Stimulated activated CD8-positive, alpha-beta memory T cell treated with anti-CD3 and anti-CD28 coated beads, Interleukin-7, amount 100 ng/mL, for 48 hours (primary cell): ENCODE measurements around the gene MAGEA12.
"Not testable (repeated sequence)": the region's sequence is repeated elsewhere in the genome, so short reads cannot be mapped to it uniquely, and the experiment has no call there.

ENCODE experiments used
- DNase-seq, 2 donors: peaks; one replicate each; pipeline ENCODE4 v3.0.0-alpha.2; 2020; ENCODE audit warnings: low read depth in 1 of 2; ENCODE audit errors: extremely low read depth in 1 of 2

MAGEA12 gene, protein sequence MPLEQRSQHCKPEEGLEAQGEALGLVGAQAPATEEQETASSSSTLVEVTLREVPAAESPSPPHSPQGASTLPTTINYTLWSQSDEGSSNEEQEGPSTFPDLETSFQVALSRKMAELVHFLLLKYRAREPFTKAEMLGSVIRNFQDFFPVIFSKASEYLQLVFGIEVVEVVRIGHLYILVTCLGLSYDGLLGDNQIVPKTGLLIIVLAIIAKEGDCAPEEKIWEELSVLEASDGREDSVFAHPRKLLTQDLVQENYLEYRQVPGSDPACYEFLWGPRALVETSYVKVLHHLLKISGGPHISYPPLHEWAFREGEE

DNA sequence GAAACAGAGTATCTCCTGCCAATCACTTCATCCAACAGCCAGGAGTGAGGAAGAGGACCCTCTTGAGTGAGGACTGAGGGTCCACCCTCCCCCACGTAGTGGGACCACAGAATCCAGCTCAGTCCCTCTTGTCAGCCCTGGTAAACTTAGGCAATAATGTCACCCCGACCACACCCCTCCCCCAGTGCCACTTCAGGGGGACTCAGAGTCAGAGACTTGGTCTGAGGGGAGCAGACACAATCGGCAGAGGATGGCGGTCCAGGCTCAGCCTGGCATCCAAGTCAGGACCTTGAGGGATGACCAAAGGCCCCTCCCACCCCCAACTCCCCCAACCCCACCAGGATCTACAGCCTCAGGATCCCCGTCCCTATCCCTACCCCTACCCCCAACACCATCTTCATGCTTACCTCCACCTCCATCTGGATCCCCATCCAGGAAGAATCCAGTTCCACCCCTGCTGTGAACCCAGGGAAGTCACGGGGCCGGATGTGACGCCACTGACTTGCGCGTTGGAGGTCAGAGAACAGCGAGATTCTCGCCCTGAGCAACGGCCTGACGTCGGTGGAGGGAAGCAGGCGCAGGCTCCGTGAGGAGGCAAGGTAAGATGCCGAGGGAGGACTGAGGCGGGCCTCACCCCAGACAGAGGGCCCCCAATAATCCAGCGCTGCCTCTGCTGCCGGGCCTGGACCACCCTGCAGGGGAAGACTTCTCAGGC is at the start of gene MAGEA12, which contains the start of gene CSAG1:
Gene MAGEA12, plus strand, starts transcription at position 497 of the 715 bp plus-strand sequence. CDS start 2,405 bp downstream, outside the sequence.
Gene CSAG1, minus strand, starts transcription at position 461 of the 715 bp plus-strand sequence. CDS start 1,261 bp downstream, outside the sequence.
- no peak for DNase-seq

DNA sequence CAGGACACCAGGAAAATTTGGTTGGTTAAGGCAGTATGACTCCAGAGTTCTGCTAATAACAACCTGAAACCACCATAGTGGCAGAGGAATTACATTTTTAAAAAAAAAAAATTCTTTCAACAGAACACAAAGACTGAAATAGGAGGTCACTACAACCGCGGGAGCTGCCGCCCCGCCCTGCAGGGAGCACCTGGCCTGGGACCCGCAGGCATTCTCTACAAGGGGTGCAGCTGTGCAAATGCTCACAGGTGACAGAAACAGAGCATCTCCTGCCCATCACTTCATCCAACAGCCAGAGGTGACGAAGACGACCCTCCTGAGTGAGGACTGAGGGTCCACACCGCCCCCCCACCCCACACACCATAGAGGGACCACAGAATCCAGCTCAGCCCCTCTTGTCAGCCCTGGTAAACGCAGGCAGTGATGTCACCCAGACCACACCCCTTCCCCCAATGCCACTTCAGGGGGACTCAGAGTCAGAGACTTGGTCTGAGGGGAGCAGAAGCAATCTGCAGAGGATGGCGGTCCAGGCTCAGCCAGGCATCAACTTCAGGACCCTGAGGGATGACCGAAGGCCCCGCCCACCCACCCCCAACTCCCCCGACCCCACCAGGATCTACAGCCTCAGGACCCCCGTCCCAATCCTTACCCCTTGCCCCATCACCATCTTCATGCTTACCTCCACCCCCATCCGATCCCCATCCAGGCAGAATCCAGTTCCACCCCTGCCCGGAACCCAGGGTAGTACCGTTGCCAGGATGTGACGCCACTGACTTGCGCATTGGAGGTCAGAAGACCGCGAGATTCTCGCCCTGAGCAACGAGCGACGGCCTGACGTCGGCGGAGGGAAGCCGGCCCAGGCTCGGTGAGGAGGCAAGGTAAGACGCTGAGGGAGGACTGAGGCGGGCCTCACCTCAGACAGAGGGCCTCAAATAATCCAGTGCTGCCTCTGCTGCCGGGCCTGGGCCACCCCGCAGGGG is 35.3 kb upstream of the MAGEA12 start, which contains the start of gene MAGEA3:
Gene MAGEA3, plus strand, starts transcription at position 843 of the 980 bp plus-strand sequence. CDS start 2,039 bp downstream, outside the sequence.
- DNase-seq = not testable (repeated sequence)

DNA sequence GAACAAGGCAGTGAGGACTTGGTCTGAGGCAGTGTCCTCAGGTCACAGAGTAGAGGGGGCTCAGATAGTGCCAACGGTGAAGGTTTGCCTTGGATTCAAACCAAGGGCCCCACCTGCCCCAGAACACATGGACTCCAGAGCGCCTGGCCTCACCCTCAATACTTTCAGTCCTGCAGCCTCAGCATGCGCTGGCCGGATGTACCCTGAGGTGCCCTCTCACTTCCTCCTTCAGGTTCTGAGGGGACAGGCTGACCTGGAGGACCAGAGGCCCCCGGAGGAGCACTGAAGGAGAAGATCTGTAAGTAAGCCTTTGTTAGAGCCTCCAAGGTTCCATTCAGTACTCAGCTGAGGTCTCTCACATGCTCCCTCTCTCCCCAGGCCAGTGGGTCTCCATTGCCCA is 33.2 kb upstream of the MAGEA12 start:
- not testable (repeated sequence) for DNase-seq

DNA sequence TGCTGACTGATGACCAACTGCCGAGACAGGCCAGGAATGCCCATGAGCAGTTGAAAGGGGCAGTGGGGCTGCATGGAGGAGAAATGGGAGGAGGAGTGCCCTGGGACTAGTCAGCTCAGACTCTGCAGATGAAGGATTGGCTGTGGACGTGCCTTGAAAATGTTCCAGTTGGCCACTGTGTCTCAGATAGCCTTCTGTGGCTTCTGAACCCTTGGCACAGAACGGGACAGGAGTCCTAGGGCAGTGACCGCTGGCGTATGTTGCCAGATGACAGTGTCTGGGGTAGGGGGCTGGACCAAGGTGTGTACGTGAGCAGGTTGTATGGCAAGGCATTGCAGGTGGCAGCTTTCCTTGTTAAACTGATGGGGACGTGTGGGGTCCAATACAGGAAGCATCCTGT is 27.1 kb upstream of the MAGEA12 start:
- DNase-seq = not testable (repeated sequence)

DNA sequence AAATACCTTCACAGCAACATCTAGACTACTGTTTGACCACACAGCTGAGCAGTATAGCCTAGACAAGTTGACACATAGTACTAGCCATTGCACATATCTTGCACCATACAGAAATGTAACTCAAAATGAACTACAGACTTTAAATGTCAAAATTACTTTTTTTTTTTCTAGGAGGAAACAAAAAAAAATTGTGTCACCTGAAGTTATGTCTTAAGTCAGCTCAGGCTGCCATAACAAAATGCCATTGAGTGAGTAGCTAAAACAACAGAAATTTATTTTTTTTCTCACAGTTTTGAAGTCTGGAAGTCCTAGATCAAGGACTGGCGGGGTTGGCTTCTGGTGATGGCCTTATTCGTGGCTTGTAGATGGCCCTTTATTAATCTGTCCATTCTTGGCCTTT is 24.4 kb upstream of the MAGEA12 start, which contains the start of gene CSAG2:
Gene CSAG2, minus strand, starts transcription at position 101 of the 400 bp plus-strand sequence. CDS start 161 bp downstream, outside the sequence.
- DNase-seq = not testable (repeated sequence)

DNA sequence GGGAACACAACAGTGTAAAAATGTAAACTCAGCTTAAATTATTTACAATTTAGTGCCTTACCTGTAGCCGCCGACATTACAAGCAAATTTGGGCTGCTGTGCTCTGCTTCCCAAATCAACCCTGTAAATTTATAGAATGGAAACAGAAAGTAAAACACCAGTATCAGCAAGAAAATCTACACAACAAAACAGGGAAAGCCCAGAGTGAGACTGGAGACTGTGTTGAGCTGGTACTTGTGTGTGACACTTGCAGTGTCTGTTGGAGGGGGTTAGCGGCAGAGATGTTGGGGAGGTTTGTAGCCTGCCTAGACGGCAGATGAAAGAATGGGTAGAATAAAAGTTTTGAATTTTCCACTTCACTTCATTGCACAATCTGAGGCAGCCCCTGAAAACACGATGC is 20.4 kb upstream of the MAGEA12 start:
- DNase-seq = not testable (repeated sequence)

DNA sequence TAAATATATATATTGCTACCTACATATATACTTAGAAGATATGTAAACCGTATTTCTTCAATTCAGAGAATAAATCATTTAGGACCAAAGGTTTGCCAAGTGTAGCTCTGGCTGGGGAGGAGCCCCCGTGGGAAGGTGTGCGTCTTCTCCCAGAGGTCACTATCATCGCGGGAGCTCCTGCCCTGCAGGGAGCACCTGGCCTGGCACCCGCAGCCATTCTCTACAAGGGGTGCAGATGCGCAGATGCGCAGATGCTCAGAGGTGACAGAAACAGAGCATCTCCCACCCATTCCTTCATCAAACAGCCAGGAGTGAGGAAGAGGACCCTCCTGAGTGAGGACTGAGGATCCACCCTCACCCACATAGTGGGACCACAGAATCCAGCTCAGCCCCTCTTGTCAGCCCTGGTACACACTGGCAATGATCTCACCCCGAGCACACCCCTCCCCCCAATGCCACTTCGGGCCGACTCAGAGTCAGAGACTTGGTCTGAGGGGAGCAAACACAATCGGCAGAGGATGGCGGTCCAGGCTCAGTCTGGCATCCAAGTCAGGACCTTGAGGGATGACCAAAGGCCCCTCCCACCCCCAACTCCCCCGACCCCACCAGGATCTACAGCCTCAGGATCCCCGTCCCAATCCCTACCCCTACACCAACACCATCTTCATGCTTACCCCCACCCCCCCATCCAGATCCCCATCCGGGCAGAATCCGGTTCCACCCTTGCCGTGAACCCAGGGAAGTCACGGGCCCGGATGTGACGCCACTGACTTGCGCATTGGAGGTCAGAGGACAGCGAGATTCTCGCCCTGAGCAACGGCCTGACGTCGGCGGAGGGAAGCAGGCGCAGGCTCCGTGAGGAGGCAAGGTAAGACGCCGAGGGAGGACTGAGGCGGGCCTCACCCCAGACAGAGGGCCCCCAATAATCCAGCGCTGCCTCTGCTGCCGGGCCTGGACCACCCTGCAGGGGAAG is 19.5 kb upstream of the MAGEA12 start, which contains the start of gene MAGEA2B:
Gene MAGEA2B, plus strand, starts transcription at position 814 of the 973 bp plus-strand sequence. CDS start 2,479 bp downstream, outside the sequence.
- DNase-seq = not testable (repeated sequence)

DNA sequence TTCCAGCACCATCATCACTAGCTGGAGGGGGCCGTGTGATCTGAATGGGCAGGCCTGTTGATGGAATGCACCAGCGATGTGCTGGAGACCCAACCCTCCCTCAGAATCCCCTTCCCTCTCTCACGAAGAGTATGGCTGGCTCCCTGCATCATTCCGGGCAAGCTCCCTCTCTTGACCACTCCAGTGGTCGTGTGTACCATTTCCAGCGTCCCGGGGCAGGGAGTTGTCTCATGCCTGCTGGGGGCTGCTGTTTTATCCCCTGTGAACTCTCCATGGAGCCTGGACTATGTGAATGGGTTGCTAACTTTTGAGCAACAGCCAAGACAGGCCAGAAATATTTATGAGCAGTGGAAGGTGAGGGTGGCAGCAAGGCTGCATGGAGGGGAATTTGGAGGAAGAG is 8.1 kb upstream of the MAGEA12 start:
- DNase-seq = no peak

DNA sequence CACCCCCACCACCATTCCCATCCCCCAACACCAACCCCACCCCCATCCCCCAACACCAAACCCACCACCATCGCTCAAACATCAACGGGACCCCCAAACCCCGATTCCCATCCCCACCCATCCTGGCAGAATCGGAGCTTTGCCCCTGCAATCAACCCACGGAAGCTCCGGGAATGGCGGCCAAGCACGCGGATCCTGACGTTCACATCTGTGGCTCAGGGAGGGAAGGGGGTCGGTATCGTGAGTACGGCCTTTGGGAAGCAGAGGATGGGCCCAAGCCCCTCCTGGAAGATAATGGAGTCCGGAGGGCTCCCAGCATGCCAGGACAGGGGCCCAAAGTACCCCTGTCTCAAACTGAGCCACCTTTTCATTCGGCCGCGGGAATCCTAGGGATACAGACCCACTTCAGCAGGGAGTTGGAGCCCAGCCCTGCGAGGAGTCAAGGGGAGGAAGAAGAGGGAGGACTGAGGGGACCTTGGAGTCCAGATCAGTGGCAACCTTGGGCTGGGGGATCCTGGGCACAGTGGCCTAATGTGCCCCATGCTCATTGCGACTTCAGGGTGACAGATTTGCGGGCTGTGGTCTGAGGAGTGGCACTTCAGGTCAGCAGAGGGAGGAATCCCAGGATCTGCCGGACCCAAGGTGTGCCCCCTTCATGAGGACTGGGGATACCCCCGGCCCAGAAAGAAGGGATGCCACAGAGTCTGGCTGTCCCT is 744 bp downstream of the MAGEA12 start:
- not testable (repeated sequence) for DNase-seq

DNA sequence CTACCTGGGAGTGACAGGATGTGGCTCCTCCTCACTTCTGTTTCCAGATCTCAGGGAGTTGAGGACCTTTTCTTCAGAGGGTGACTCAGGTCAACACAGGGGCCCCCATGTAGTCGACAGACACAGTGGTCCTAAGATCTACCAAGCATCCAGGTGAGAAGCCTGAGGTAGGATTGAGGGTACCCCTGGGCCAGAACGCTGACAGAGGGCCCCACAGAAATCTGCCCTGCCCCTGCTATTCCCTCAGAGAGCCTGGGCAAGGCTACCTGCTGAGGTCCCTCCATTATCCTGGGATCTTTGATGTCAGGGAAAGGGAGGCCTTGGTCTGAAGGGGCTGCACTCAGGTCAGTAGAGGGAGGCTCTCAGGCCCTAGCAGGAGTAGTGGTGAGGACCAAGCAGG is 1.5 kb downstream of the MAGEA12 start:
- DNase-seq = no peak

DNA sequence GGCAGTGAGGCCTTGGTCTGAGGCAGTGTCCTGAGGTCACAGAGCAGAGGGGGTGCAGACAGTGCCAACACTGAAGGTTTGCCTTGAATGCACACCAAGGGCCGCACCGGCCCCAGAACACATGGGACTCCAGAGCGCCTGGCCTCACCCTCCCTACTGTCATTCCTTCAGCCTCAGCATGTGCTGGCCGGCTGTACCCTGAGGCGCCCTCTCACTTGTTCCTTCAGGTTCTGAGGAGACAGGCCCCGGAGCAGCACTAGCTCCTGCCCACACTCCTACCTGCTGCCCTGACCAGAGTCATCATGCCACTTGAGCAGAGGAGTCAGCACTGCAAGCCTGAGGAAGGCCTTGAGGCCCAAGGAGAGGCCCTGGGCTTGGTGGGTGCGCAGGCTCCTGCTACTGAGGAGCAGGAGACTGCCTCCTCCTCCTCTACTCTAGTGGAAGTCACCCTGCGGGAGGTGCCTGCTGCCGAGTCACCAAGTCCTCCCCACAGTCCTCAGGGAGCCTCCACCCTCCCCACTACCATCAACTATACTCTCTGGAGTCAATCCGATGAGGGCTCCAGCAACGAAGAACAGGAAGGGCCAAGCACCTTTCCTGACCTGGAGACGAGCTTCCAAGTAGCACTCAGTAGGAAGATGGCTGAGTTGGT is 2.4 kb downstream of the MAGEA12 start:
- no peak for DNase-seq

DNA sequence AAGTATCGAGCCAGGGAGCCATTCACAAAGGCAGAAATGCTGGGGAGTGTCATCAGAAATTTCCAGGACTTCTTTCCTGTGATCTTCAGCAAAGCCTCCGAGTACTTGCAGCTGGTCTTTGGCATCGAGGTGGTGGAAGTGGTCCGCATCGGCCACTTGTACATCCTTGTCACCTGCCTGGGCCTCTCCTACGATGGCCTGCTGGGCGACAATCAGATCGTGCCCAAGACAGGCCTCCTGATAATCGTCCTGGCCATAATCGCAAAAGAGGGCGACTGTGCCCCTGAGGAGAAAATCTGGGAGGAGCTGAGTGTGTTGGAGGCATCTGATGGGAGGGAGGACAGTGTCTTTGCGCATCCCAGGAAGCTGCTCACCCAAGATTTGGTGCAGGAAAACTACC is 3.0 kb downstream of the MAGEA12 start:
- not testable (repeated sequence) for DNase-seq

DNA sequence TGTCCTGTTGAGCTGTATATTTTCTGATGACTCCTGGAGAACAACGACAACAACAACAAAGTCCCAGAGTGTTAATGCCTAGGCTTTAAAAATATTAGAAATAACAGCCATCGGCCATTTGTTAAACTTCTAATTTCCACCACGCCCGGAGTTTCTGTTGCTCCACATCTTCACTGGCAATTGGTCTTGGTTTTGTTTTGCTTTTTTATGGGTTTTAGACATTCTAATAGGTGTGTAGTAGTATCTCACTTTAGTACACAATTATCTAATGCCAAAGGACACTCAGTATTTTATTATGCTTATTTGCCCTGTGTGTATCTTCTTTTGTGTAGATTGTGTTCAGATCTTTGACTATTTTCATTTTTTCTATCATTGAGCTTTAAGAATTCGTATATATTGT is 5.0 kb downstream of the MAGEA12 start:
- DNase-seq = no peak

DNA sequence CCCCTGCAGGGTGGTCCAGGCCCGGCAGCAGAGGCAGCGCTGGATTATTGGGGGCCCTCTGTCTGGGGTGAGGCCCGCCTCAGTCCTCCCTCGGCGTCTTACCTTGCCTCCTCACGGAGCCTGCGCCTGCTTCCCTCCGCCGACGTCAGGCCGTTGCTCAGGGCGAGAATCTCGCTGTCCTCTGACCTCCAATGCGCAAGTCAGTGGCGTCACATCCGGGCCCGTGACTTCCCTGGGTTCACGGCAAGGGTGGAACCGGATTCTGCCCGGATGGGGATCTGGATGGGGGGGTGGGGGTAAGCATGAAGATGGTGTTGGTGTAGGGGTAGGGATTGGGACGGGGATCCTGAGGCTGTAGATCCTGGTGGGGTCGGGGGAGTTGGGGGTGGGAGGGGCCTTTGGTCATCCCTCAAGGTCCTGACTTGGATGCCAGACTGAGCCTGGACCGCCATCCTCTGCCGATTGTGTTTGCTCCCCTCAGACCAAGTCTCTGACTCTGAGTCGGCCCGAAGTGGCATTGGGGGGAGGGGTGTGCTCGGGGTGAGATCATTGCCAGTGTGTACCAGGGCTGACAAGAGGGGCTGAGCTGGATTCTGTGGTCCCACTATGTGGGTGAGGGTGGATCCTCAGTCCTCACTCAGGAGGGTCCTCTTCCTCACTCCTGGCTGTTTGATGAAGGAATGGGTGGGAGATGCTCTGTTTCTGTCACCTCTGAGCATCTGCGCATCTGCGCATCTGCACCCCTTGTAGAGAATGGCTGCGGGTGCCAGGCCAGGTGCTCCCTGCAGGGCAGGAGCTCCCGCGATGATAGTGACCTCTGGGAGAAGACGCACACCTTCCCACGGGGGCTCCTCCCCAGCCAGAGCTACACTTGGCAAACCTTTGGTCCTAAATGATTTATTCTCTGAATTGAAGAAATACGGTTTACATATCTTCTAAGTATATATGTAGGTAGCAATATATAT is 20.4 kb downstream of the MAGEA12 start, which contains the start of gene MAGEA2:
Gene MAGEA2, minus strand, starts transcription at position 157 of the 965 bp plus-strand sequence. CDS start 2,479 bp downstream, outside the sequence.
- DNase-seq = not testable (repeated sequence)

DNA sequence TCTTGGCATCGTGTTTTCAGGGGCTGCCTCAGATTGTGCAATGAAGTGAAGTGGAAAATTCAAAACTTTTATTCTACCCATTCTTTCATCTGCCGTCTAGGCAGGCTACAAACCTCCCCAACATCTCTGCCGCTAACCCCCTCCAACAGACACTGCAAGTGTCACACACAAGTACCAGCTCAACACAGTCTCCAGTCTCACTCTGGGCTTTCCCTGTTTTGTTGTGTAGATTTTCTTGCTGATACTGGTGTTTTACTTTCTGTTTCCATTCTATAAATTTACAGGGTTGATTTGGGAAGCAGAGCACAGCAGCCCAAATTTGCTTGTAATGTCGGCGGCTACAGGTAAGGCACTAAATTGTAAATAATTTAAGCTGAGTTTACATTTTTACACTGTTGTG is 21.3 kb downstream of the MAGEA12 start:
- not testable (repeated sequence) for DNase-seq

DNA sequence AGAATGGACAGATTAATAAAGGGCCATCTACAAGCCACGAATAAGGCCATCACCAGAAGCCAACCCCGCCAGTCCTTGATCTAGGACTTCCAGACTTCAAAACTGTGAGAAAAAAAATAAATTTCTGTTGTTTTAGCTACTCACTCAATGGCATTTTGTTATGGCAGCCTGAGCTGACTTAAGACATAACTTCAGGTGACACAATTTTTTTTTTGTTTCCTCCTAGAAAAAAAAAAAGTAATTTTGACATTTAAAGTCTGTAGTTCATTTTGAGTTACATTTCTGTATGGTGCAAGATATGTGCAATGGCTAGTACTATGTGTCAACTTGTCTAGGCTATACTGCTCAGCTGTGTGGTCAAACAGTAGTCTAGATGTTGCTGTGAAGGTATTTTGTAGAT is 25.4 kb downstream of the MAGEA12 start, which contains the start of gene CSAG3:
Gene CSAG3, plus strand, starts transcription at position 301 of the 400 bp plus-strand sequence.
- DNase-seq = not testable (repeated sequence)

DNA sequence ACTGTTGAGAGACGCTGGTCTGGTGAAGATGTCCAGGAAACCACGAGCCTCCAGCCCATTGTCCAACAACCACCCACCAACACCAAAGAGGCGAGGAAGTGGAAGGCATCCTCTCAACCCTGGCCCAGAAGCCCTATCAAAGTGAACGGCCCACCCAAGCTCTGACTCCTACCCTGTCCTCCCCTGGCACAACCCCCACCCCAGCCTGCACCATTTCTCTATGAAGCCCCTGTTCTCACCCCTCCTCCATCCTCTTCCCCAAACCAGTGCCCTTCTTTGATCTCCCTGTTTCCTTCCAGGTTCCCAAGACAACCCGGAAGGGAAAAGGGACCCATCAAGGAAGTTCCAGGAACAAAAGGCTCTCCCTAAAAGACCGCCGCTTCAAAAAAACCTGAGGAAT is 26.0 kb downstream of the MAGEA12 start:
- DNase-seq = not testable (repeated sequence)
